PC-9 (cell line): ENCODE data around the gene PRKAR2B. TPM values are rescaled to one million over a fixed set of nuclear protein-coding genes. Genes with fewer than 3 reads are reported as not detected.

Source experiments
- BruUV-seq: library from RNA; stranded (reverse); fragments of 400-500 nt; replicated peaks from 2 replicates; lab custom pipeline; 2021; lab: Mats Ljungman, UMichigan
- CTCF ChIA-PET: fragments of 300-600 bp; sonication (Branson Sonifier 250); formaldehyde crosslinking; loops from one replicate; lab custom pipeline; 2022; ENCODE audit warnings: antibody characterized with exemption; lab: Charles Lee
- POLR2A ChIA-PET: fragments of 300-600 bp; sonication (Branson Sonifier 250); formaldehyde crosslinking; loops from one replicate; lab custom pipeline; 2022; ENCODE audit warnings: antibody characterized with exemption; ENCODE audit not compliant: unreplicated experiment; lab: Charles Lee
- DNase-seq, 2 experiments: peaks; one replicate each; pipeline versions ENCODE4 v3.0.0 to v3.0.0-alpha.2; 2015 to 2022; ENCODE audit warnings: mixed read lengths in 1 of 2
- H2AFZ ChIP-seq: fragments of 200-600 bp; sonication (generic); 2 replicates; pipeline ENCODE4 v1.8.1; 2017; ENCODE audit warnings: antibody characterized with exemption
- H3F3A ChIP-seq: fragments of 200-600 bp; sonication (generic); 2 replicates; pipeline ENCODE4 v1.8.1; 2017; ENCODE audit warnings: antibody characterized with exemption, mild to moderate bottlenecking, low read depth; ENCODE audit not compliant: insufficient read depth
- H3K27ac ChIP-seq: fragments of 200-600 bp; sonication (generic); 2 replicates; pipeline ENCODE4 v1.6.1; 2016; ENCODE audit warnings: mixed run types
- H3K27me3 ChIP-seq: fragments of 200-600 bp; sonication (generic); 2 replicates; pipeline ENCODE4 v1.6.1; 2016; ENCODE audit warnings: low read depth, mixed run types; ENCODE audit not compliant: insufficient read depth
- H3K36me3 ChIP-seq: fragments of 200-600 bp; sonication (generic); 2 replicates; pipeline ENCODE4 v1.6.1; 2016; ENCODE audit warnings: low read depth, mixed run types
- H3K4me1 ChIP-seq: fragments of 200-600 bp; sonication (generic); replicated peaks from 2 replicates; pipeline ENCODE4 v1.6.1; 2016; ENCODE audit warnings: mixed run types; ENCODE audit not compliant: insufficient read depth
- H3K4me2 ChIP-seq: fragments of 200-600 bp; sonication (generic); 2 replicates; pipeline ENCODE4 v1.6.1; 2017; ENCODE audit warnings: mixed run types
- H3K4me3 ChIP-seq: fragments of 200-600 bp; sonication (generic); 2 replicates; pipeline ENCODE4 v1.6.1; 2016; ENCODE audit warnings: mixed run types
- H3K79me2 ChIP-seq: fragments of 200-600 bp; sonication (generic); 2 replicates; pipeline ENCODE4 v1.6.1; 2017; ENCODE audit warnings: low read depth, mixed run types
- H3K9me2 ChIP-seq: fragments of 200-600 bp; sonication (generic); 2 replicates; pipeline ENCODE4 v1.8.1; 2017; ENCODE audit warnings: mild to moderate bottlenecking; ENCODE audit not compliant: insufficient read depth
- H3K9me3 ChIP-seq: fragments of 200-600 bp; sonication (generic); 2 replicates; pipeline ENCODE4 v1.8.1; 2016; ENCODE audit warnings: low read depth; ENCODE audit not compliant: insufficient read depth
- H4K20me1 ChIP-seq: fragments of 200-600 bp; sonication (generic); 2 replicates; pipeline ENCODE4 v1.8.1; 2017; ENCODE audit not compliant: insufficient read depth
- CTCF ChIP-seq: fragments of 200-600 bp; sonication (generic); conservative IDR thresholded peaks from 2 replicates; pipeline ENCODE4 v1.6.1; 2017; ENCODE audit warnings: mixed run types, antibody characterized with exemption, mild to moderate bottlenecking, moderate library complexity
- EZH2 ChIP-seq: fragments of 200-600 bp; sonication (generic); IDR thresholded peaks from 2 replicates; pipeline ENCODE4 v1.8.0; 2017; ENCODE audit warnings: antibody characterized with exemption, low read depth
- intact Hi-C: fragments of 100-400 bp; cut with micrococcal nuclease; formaldehyde crosslinking; loops from one replicate; pipeline ENCODE4 v1.10.0; 2022; ENCODE audit not compliant: unreplicated experiment
- total RNA-seq: library from RNA; stranded (reverse); gene quantifications from 2 replicates; pipeline ENCODE4 v1.2.3, GENCODE V29; 2021

The PRKAR2B gene
- total RNA-seq, 1 experiment from 2014 or later = 2.9 TPM

GRCh38 chr7:107122486-107122911 lies 78.0 kb downstream of the PRKAR2B start:
- BruUV-seq = no TSS peak
- H3K79me2 ChIP-seq = no peaks in the 10 kb centered on the region
- no peak overlapping the region for H3K27ac ChIP-seq
- H3K4me2 ChIP-seq = no peak overlapping the region
- no peak overlapping the region for H3K4me3 ChIP-seq
- H3F3A ChIP-seq = no peaks in the 10 kb centered on the region
- H3K27me3 ChIP-seq = no peaks in the 10 kb centered on the region
- intact Hi-C loops = no loop called here
- no peaks in the 10 kb centered on the region for H3K9me3 ChIP-seq
- no peaks in the 10 kb centered on the region for H3K9me2 ChIP-seq
- CTCF ChIA-PET = no interaction called here
- no peak overlapping the region for H2AFZ ChIP-seq
- no peaks in the 10 kb centered on the region for H3K4me1 ChIP-seq
- no peak for TF ChIP-seq EZH2
- TF ChIP-seq CTCF = no peak
- no peaks in the 10 kb centered on the region for H4K20me1 ChIP-seq
- no peak for DNase-seq
- POLR2A ChIA-PET = no interaction called here
- H3K36me3 ChIP-seq = no peaks in the 10 kb centered on the region

- ChIA-PET POLR2A (no interaction called here), CTCF (no interaction called here)
- H3K9me3 ChIP-seq = no peaks in the 10 kb centered on the region
- no peaks in the 10 kb centered on the region for H3K9me2 ChIP-seq
- no peaks in the 10 kb centered on the region for H4K20me1 ChIP-seq
- intact Hi-C loops = no loop called here
- no peaks in the 10 kb centered on the region for H3K79me2 ChIP-seq
- H3K36me3 ChIP-seq = no peaks in the 10 kb centered on the region
- BruUV-seq = no TSS peak
- no peaks in the 10 kb centered on the region for H3K27me3 ChIP-seq
- no peaks in the 10 kb centered on the region for H3F3A ChIP-seq
- DNase-seq = no peak
- H3K4me3 ChIP-seq = no peak overlapping the region
- no peak overlapping the region for H3K4me2 ChIP-seq
- no peak overlapping the region for H3K27ac ChIP-seq
- no peaks in the 10 kb centered on the region for H3K4me1 ChIP-seq
- no peak overlapping the region for H2AFZ ChIP-seq
- no peak for TF ChIP-seq CTCF
- TF ChIP-seq EZH2 = no peak
Measured at GRCh38 chr7:107123392-107123791, 78.9 kb downstream of the PRKAR2B start.

- H3F3A ChIP-seq = no peaks in the 10 kb centered on the region
- no TSS peak for BruUV-seq
- H2AFZ ChIP-seq = no peak overlapping the region
- no peaks in the 10 kb centered on the region for H3K27me3 ChIP-seq
- no peak overlapping the region for H3K4me2 ChIP-seq
- H3K4me1 ChIP-seq = no peaks in the 10 kb centered on the region
- H3K4me3 ChIP-seq = no peak overlapping the region
- ChIA-PET POLR2A (no interaction called here), CTCF (no interaction called here)
- intact Hi-C loops = no loop called here
- no peaks in the 10 kb centered on the region for H4K20me1 ChIP-seq
- no peak overlapping the region for H3K27ac ChIP-seq
- H3K36me3 ChIP-seq = no peaks in the 10 kb centered on the region
- H3K79me2 ChIP-seq = no peaks in the 10 kb centered on the region
- no peak for DNase-seq
- H3K9me3 ChIP-seq = no peaks in the 10 kb centered on the region
- no peak for TF ChIP-seq CTCF
- TF ChIP-seq EZH2 = no peak
- no peaks in the 10 kb centered on the region for H3K9me2 ChIP-seq
Measured at GRCh38 chr7:107125475-107125874, 81.0 kb downstream of the PRKAR2B start.
